Mesendoderm (in vitro differentiated cells): ENCODE results near the gene GMEB2.
"Not testable (repeated sequence)": the region's sequence is repeated elsewhere in the genome, so short reads cannot be mapped to it uniquely, and the experiment has no call there.

Experiments
- DNase-seq: peaks from one replicate; pipeline ENCODE4 v3.0.0; 2013
- H2AK5ac ChIP-seq: 2 replicates; pipeline ENCODE4 v1.6.1; 2013; ENCODE audit warnings: low read length, inconsistent platforms
- H2BK120ac ChIP-seq: 2 replicates; pipeline ENCODE4 v1.6.1; 2013; ENCODE audit warnings: low read depth, mild to moderate bottlenecking, low read length, moderate library complexity, mixed read lengths
- H2BK15ac ChIP-seq: replicated peaks from 2 replicates; pipeline ENCODE4 v1.6.1; 2013; ENCODE audit warnings: low read depth, mild to moderate bottlenecking, moderate library complexity
- H2BK5ac ChIP-seq: 2 replicates; pipeline ENCODE4 v1.6.1; 2013; ENCODE audit warnings: low read length, inconsistent platforms
- H3K18ac ChIP-seq: 2 replicates; pipeline ENCODE4 v1.6.1; 2013; ENCODE audit warnings: mild to moderate bottlenecking, low read length, mixed read lengths
- H3K23ac ChIP-seq: one replicate; pipeline ENCODE4 v1.6.1; 2013; ENCODE audit warnings: low read length
- H3K27ac ChIP-seq: 2 replicates; pipeline ENCODE4 v1.5.1; 2013; ENCODE audit warnings: low read depth, mild to moderate bottlenecking, inconsistent platforms, low read length, moderate library complexity
- H3K27me3 ChIP-seq: 2 replicates; pipeline ENCODE4 v1.6.1; 2013; ENCODE audit warnings: low read length, control low read depth, mild to moderate bottlenecking, inconsistent platforms; ENCODE audit not compliant: insufficient read depth, poor library complexity
- H3K36me3 ChIP-seq: 2 replicates; pipeline ENCODE4 v1.6.1; 2013; ENCODE audit warnings: low read length, inconsistent platforms; ENCODE audit not compliant: control insufficient read depth, insufficient read depth
- H3K4ac ChIP-seq: one replicate; pipeline ENCODE4 v1.6.1; 2013; ENCODE audit warnings: low read depth, mild to moderate bottlenecking, low read length, moderate library complexity
- H3K4me1 ChIP-seq: 2 replicates; pipeline ENCODE4 v1.6.1; 2013; ENCODE audit warnings: low read depth, low read length, inconsistent platforms; ENCODE audit not compliant: control insufficient read depth
- H3K4me2 ChIP-seq: 2 replicates; pipeline ENCODE4 v1.6.1; 2013; ENCODE audit warnings: low read length
- H3K4me3 ChIP-seq: 2 replicates; pipeline ENCODE4 v1.5.1; 2013; ENCODE audit warnings: mild to moderate bottlenecking, low read length
- H3K56ac ChIP-seq: one replicate; pipeline ENCODE4 v1.6.1; 2013; ENCODE audit warnings: low read length
- H3K79me1 ChIP-seq: 2 replicates; pipeline ENCODE4 v1.6.1; 2013; ENCODE audit warnings: low read length, inconsistent platforms
- H3K79me2 ChIP-seq: 2 replicates; pipeline ENCODE4 v1.6.1; 2013; ENCODE audit warnings: mild to moderate bottlenecking, low read length; ENCODE audit not compliant: control insufficient read depth, insufficient read depth
- H3K9ac ChIP-seq: 2 replicates; pipeline ENCODE4 v1.6.1; 2013; ENCODE audit warnings: low read length, inconsistent platforms
- H4K5ac ChIP-seq: one replicate; pipeline ENCODE4 v1.6.1; 2013; ENCODE audit warnings: low read length
- H4K8ac ChIP-seq: one replicate; pipeline ENCODE4 v1.6.1; 2013; ENCODE audit warnings: low read depth, mild to moderate bottlenecking, control low read depth, low read length, moderate library complexity
- WGBS: extraction: QIAGEN DNeasy Blood & Tissue Kit; methylation state at CpG from one replicate; pipeline ENCODE4 v1.1.7; 2013; ENCODE audit warnings: low lambda C conversion rate, missing lambda C conversion rate; ENCODE audit not compliant: insufficient coverage; ENCODE audit errors: extremely low coverage; 5-methylcytosine and 5-hydroxymethylcytosine counted together

Gene GMEB2

DNA sequence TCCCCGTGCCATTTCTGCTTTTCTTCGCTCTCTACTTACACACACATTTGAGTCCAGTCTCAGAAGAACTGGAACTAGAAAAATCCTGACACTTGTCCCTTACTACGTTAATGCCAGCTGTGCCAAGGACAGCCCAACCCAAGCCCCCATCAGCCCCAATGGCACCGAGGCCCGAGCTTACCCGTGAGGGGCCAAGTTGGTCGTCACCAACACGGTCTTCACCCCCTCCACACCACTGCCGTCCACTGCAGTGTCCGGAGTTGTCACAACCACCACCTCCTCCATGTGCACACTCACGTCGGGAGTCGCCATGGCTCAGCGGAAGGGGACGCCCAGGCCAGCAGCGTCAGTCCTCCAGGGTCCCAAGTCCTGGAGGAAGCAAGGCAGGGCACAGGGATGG lies 7.8 kb downstream of the GMEB2 start:
- Histone ChIP-seq H3K56ac (no peak overlapping the region), H4K8ac (no peak overlapping the region), H3K79me1 (peaks cover 21% of the 10 kb centered on the region), H3K27ac (no peak overlapping the region), H2BK15ac (no peak overlapping the region), H3K18ac (no peak overlapping the region), H2BK120ac (no peak overlapping the region), H3K4ac (no peak overlapping the region), H2AK5ac (no peak overlapping the region), H3K27me3 (no peaks in the 10 kb centered on the region), H3K4me1 (no peaks in the 10 kb centered on the region), H3K9ac (no peak overlapping the region), H2BK5ac (no peak overlapping the region), H3K4me3 (no peak overlapping the region), H3K36me3 (peaks cover 6% of the 10 kb centered on the region), H4K5ac (no peak overlapping the region), H3K4me2 (no peak overlapping the region), H3K79me2 (peaks cover 26% of the 10 kb centered on the region), H3K23ac (no peak overlapping the region)
- no CpG with 5 or more reads among the region's 16 CpGs for WGBS
- DNase-seq = no peak

DNA sequence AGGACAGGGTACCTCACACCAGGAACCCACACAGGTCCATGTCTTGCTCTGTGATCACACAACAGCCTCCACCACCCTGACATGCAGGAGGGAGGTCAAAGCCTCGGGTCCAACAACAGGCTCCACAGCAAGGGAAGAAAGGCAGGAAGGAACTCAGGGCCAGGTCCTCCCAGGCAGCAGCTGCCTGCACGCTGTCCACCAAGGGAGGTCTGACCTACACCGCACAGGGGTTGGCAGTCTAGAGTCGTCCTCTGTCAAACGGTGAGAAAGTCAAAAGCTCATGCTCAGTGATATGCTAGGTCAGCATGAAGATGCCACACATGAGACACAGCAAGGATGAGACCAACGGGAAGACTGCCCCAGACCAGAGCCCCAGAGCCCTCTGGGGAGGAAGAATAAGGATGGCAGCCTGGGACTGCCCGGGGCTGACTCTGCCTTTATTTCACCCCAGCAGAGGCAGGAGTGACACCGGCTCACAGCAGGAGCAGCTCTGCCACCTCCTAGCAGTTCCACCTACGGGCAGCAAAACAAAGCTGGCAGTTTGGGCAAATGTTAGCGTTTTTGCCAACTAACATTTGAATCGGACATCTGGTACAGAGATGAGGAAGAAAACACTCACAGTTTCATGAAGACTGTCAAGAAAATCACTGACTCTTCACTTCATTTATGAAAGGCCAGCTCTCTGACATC lies 8.5 kb downstream of the GMEB2 start:
- no peaks in the 10 kb centered on the region for H3K27me3 ChIP-seq
- DNase-seq = no peak
- no peak overlapping the region for H4K5ac ChIP-seq
- H3K9ac ChIP-seq = no peak overlapping the region
- H3K4me2 ChIP-seq = no peak overlapping the region
- no peak overlapping the region for H2AK5ac ChIP-seq
- no peak overlapping the region for H2BK120ac ChIP-seq
- H3K18ac ChIP-seq = no peak overlapping the region
- no peak overlapping the region for H2BK15ac ChIP-seq
- H3K4me1 ChIP-seq = no peaks in the 10 kb centered on the region
- no peak overlapping the region for H2BK5ac ChIP-seq
- no peak overlapping the region for H3K56ac ChIP-seq
- H4K8ac ChIP-seq = no peak overlapping the region
- H3K79me2 ChIP-seq = peaks cover 26% of the 10 kb centered on the region
- no peak overlapping the region for H3K23ac ChIP-seq
- H3K4ac ChIP-seq = no peak overlapping the region
- no peak overlapping the region for H3K4me3 ChIP-seq
- H3K79me1 ChIP-seq = peaks cover 21% of the 10 kb centered on the region
- peaks cover 6% of the 10 kb centered on the region for H3K36me3 ChIP-seq
- WGBS = no CpG with 5 or more reads among the region's 11 CpGs
- no peak overlapping the region for H3K27ac ChIP-seq

DNA sequence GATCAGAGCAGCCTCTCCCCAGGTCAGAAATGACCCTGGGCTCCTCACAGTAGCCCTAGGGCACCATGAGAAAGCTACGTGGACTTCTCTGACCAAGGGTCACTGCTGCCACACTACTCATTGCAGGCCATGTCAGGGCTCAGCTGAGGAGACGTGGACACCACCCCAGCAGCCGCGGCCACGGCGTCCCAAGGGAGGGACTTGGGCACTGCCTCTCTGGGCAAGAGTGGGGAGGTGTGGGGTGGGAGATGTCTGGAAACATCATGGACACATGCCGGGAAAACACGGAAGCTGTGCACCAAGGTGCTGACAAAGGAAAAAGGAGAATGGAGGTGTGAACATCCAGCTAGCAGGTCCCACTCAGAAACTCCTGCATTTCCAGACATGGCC lies 9.0 kb downstream of the GMEB2 start:
- Histone ChIP-seq H3K79me2 (peaks cover 25% of the 10 kb centered on the region), H4K8ac (no peak overlapping the region), H2BK120ac (no peak overlapping the region), H3K4me2 (no peak overlapping the region), H2AK5ac (no peak overlapping the region), H3K36me3 (peaks cover 6% of the 10 kb centered on the region), H3K4me1 (no peaks in the 10 kb centered on the region), H3K27me3 (no peaks in the 10 kb centered on the region), H3K27ac (no peak overlapping the region), H3K18ac (no peak overlapping the region), H3K4me3 (no peak overlapping the region), H3K4ac (no peak overlapping the region), H3K9ac (no peak overlapping the region), H2BK15ac (no peak overlapping the region), H3K56ac (no peak overlapping the region), H3K79me1 (peaks cover 22% of the 10 kb centered on the region), H4K5ac (no peak overlapping the region), H3K23ac (no peak overlapping the region), H2BK5ac (no peak overlapping the region)
- DNase-seq = no peak
- WGBS = no CpG with 5 or more reads among the region's 8 CpGs

DNA sequence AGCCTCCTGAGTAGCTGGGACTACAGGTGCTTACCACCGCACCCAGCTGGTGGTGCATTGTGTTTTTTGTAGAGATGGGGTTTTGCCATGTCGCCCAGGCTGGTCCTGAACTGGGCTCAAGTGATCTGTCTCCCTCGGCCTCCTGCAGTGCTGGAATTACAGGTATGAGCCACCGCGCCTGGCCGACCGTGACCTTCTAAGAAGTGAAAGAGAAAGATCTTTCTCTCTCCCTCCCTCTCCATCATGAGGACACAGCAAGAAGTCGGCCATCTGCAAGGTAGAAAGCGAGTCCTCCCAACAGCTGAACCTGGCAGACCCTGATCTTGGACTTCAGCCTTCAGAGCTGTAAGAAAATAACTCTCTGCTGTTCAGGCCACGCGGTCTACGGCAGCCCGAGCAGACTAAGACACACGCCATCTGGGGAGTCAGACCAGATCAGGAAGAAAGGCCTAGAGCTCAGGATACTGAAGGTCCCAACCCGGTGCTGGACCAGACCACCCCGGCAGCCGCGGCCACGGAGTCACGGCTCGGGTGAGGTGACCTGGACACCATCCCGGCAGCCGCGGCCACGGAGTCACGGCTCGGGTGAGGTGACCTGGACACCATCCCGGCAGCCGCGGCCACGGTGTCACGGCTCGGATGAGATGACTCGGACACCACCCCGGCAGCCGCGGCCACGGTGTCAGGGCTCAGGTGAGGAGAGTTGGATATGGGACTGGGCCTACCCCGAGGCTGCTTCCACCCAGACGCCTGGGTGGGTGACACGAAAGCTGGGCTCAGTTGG lies 9.6 kb downstream of the GMEB2 start:
- Histone ChIP-seq H3K4me3 (no peak overlapping the region), H3K27ac (no peak overlapping the region), H3K79me2 (peaks cover 20% of the 10 kb centered on the region), H2BK120ac (no peak overlapping the region), H4K8ac (no peak overlapping the region), H3K4me2 (no peak overlapping the region), H2AK5ac (no peak overlapping the region), H2BK15ac (no peak overlapping the region), H4K5ac (no peak overlapping the region), H3K79me1 (peaks cover 20% of the 10 kb centered on the region), H3K36me3 (peaks cover 6% of the 10 kb centered on the region), H3K27me3 (no peaks in the 10 kb centered on the region), H3K18ac (no peak overlapping the region), H3K9ac (no peak overlapping the region), H2BK5ac (no peak overlapping the region), H3K56ac (no peak overlapping the region), H3K23ac (no peak overlapping the region), H3K4ac (no peak overlapping the region), H3K4me1 (no peaks in the 10 kb centered on the region)
- DNase-seq = no peak
- WGBS = no CpG with 5 or more reads among the region's 41 CpGs

DNA sequence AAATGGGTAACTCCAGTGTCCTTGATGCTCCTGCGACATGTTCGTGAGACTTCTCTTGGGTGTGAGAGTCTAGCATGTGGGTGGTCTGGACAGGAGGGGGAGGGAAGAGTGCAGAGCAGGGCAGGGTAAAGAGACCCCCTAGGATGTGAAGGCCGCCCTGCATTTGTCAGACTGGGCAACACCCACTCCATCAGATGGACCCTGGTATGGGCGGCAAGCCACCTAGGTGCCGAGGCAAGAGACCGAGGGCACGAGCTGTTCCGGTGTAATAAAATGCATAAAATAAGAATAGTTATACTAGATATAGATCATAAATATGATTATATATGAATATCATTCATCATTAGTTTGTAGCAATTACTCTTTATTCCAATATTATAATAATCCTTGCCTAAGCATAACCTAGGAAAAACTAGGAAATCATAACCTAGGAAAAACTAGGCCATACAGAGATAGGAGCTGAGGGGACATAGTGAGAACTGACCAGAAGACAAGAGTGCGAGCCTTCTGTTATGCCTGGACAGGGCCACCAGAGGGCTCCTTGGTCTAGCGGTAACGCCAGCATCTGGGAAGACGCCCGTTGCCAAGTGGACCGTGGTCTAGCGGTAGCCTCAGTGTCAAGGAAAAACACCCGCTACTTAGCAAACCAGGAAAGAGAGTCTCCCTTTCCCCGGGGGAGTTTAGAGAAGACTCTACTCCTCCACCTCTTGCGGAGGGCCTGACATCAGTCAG lies 12.9 kb downstream of the GMEB2 start:
- not testable (repeated sequence) for H3K27ac ChIP-seq, H3K4me1 ChIP-seq, H3K79me2 ChIP-seq, H2BK120ac ChIP-seq, H2BK15ac ChIP-seq, H2AK5ac ChIP-seq, H3K4me3 ChIP-seq, H3K18ac ChIP-seq, H3K4me2 ChIP-seq, H4K8ac ChIP-seq, H3K9ac ChIP-seq, DNase-seq, H3K56ac ChIP-seq, H2BK5ac ChIP-seq, H3K27me3 ChIP-seq, H3K4ac ChIP-seq, H3K36me3 ChIP-seq, H4K5ac ChIP-seq, H3K23ac ChIP-seq
- peaks cover 12% of the 10 kb centered on the region for H3K79me1 ChIP-seq
- no CpG with 5 or more reads among the region's 18 CpGs for WGBS
